Nephron progenitor cell (in vitro differentiated cells): ENCODE results near the gene RSF1.
A peak's percentile ranks its signal among the peaks of the same experiment; 100 is the strongest.

Experiments used
- DNase-seq: peaks from one replicate; pipeline ENCODE4 v3.0.0; 2021
- H3K27ac Mint-ChIP-seq: 2 replicates; pipeline ENCODE4 v1.8.0; 2021; ENCODE audit warnings: mild to moderate bottlenecking, moderate library complexity, mixed read lengths
- H3K27me3 Mint-ChIP-seq: 2 replicates; pipeline ENCODE4 v1.8.0; 2021; ENCODE audit warnings: mild to moderate bottlenecking, low read depth, mixed read lengths; ENCODE audit not compliant: poor library complexity
- H3K36me3 Mint-ChIP-seq: 2 replicates; pipeline ENCODE4 v1.8.0; 2021; ENCODE audit warnings: low read depth, mixed read lengths
- H3K4me1 Mint-ChIP-seq: 2 replicates; pipeline ENCODE4 v1.8.0; 2021; ENCODE audit warnings: mixed read lengths
- H3K4me3 Mint-ChIP-seq: 2 replicates; pipeline ENCODE4 v1.8.0; 2021; ENCODE audit warnings: mild to moderate bottlenecking, moderate library complexity, mixed read lengths
- H3K9me3 Mint-ChIP-seq: 2 replicates; pipeline ENCODE4 v1.8.0; 2021; ENCODE audit warnings: mild to moderate bottlenecking, moderate library complexity, mixed read lengths
- TF ChIP-seq, protein P1 (sequence below): fragments of 200-600 bp; sonication (generic); IDR thresholded peaks from 2 replicates; pipeline ENCODE4 v1.5.0; 2021; ENCODE audit warnings: antibody characterized with exemption

The RSF1 gene

GRCh38 chr11:77799338-77799737 lies 21.2 kb downstream of the RSF1 start:
- Mint-ChIP-seq H3K27ac (no peak overlapping the region), H3K9me3 (peaks cover 46% of the 10 kb centered on the region), H3K36me3 (peaks cover 62% of the 10 kb centered on the region), H3K27me3 (no peaks in the 10 kb centered on the region), H3K4me1 (no peaks in the 10 kb centered on the region), H3K4me3 (no peak overlapping the region)
- no peak for DNase-seq
- TF ChIP-seq, protein P1, sequence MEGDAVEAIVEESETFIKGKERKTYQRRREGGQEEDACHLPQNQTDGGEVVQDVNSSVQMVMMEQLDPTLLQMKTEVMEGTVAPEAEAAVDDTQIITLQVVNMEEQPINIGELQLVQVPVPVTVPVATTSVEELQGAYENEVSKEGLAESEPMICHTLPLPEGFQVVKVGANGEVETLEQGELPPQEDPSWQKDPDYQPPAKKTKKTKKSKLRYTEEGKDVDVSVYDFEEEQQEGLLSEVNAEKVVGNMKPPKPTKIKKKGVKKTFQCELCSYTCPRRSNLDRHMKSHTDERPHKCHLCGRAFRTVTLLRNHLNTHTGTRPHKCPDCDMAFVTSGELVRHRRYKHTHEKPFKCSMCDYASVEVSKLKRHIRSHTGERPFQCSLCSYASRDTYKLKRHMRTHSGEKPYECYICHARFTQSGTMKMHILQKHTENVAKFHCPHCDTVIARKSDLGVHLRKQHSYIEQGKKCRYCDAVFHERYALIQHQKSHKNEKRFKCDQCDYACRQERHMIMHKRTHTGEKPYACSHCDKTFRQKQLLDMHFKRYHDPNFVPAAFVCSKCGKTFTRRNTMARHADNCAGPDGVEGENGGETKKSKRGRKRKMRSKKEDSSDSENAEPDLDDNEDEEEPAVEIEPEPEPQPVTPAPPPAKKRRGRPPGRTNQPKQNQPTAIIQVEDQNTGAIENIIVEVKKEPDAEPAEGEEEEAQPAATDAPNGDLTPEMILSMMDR: no peak

DNA sequence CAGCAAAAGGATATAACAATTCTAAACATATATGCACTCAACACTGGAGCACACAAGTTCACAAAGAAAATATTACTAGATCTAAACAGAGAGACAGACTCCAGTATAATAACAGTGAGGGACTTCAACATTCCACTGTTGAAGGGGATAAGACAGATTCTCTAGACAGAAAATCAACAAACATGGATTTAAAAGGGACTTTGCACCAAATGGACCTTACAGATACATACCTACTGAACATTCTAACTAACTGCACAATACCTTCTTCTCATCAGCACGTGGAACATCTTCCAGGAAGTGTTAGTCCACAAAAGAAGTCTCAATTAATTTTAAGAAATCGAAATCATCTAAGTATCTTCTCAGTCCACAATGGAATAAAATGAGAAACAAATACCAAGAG lies 26.6 kb downstream of the RSF1 start:
- TF ChIP-seq, protein P1: no peak
- Mint-ChIP-seq H3K4me3 (no peak overlapping the region), H3K27me3 (no peaks in the 10 kb centered on the region), H3K9me3 (peaks cover 96% of the 10 kb centered on the region), H3K4me1 (no peaks in the 10 kb centered on the region), H3K36me3 (peaks cover 98% of the 10 kb centered on the region), H3K27ac (no peak overlapping the region)
- no peak for DNase-seq

DNA sequence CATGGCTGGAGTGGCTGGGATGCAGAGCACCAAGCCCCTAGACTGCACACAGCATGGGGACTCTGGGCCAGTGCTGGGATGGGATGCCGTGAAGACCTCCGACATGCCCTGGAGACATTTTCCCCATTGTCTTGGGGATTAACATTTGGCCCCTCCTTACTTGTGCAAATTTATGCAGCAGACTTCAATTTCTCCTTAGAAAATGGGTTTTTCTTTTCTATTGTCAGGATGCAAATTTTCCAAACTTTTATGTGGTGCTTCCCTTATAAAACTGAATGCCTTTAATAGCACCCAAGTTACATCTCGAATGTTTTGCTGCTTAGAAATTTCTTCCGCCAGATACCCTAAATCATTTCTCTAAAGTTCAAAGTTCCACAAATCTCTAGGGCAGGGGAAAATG lies 29.2 kb downstream of the RSF1 start:
- no peak overlapping the region for H3K4me3 Mint-ChIP-seq
- H3K4me1 Mint-ChIP-seq: no peaks in the 10 kb centered on the region
- TF ChIP-seq, protein P1: no peak
- H3K36me3 Mint-ChIP-seq: peaks cover 86% of the 10 kb centered on the region
- H3K27me3 Mint-ChIP-seq: no peaks in the 10 kb centered on the region
- no peak overlapping the region for H3K27ac Mint-ChIP-seq
- H3K9me3 Mint-ChIP-seq: peaks cover 73% of the 10 kb centered on the region
- DNase-seq: no peak

GRCh38 chr11:77789731-77790476 lies 30.6 kb downstream of the RSF1 start:
- Mint-ChIP-seq H3K36me3 (peaks cover 76% of the 10 kb centered on the region), H3K4me1 (no peaks in the 10 kb centered on the region), H3K9me3 (peaks cover 59% of the 10 kb centered on the region), H3K27ac (no peak overlapping the region), H3K4me3 (no peak overlapping the region), H3K27me3 (no peaks in the 10 kb centered on the region)
- no peak for DNase-seq
- TF ChIP-seq, protein P1: no peak

DNA sequence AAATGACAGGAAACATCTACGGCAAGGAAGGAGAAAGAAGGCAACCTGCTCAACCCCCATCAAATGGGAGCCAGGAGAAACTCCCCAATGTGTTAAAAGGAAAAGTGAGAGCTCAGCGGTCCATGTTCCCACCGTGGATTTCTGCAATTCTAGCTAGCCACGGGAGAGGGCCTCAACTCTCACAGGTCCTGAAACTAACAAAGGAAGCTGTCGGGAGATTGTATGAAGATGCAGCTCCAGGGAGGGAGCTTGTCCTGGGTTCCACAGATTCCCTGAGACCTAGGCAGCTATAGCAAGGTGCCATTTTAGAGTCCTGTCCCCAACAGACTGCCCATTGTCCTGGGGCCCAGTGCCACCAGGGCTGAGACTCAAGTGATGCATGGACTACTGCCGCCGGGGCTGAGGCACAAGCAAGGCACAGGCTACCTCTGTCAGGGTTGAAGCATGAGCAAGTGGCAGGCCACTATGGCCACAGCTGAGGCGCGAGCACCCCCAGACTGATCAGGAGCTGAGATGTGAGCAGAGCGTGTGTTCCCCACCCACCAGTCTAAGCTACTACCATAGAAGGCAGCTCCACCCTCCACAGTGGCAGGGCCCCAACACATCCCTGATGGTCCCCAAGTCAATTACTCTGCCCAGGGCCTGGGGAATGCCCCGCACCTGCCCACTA lies 31.3 kb downstream of the RSF1 start:
- H3K9me3 Mint-ChIP-seq: peaks cover 52% of the 10 kb centered on the region
- no peak overlapping the region for H3K4me3 Mint-ChIP-seq
- H3K27me3 Mint-ChIP-seq: no peaks in the 10 kb centered on the region
- peaks cover 69% of the 10 kb centered on the region for H3K36me3 Mint-ChIP-seq
- TF ChIP-seq, protein P1: no peak
- H3K4me1 Mint-ChIP-seq: no peaks in the 10 kb centered on the region
- H3K27ac Mint-ChIP-seq: peak overlapping the region; percentile 57
- DNase-seq: no peak
